ENCODE results near the gene SIN3A.
"Not testable (repeated sequence)": the region's sequence is repeated elsewhere in the genome, so short reads cannot be mapped to it uniquely, and the experiment has no call there.

Gene SIN3A

DNA sequence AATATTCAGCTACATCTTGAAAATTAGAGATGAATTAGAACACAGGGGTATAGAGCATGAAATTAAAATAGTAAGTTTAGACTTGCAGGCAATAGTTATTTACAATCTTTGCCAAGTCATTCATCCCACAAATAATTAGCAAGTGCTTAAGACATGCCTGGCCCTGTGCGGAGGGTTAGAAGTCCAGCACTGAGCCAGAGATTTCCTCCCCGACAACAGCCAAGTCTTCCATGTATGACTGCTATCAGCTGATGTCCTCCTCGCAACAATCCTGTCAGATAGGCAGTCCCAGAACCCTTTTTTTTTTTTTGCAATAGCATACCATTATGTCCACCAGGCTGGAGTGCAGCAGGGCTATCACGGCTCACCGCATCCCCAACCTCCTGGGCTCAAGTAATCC lies 14.6 kb downstream of the SIN3A start:
- H3K27ac Mint-ChIP-seq, result no peak overlapping the region
- DNase-seq (ENCODE audit: low spot score), result no peak
- H3K4me1 Mint-ChIP-seq (ENCODE audit: low read depth), result peaks cover 21% of the 10 kb centered on the region
- H3K9me3 Mint-ChIP-seq, result no peaks in the 10 kb centered on the region
- H3K27me3 Mint-ChIP-seq (ENCODE audit: low read depth), result no peaks in the 10 kb centered on the region
- H3K4me3 Mint-ChIP-seq, result no peak overlapping the region
- peaks cover 37% of the 10 kb centered on the region for H3K36me3 Mint-ChIP-seq (ENCODE audit: low read depth)

DNA sequence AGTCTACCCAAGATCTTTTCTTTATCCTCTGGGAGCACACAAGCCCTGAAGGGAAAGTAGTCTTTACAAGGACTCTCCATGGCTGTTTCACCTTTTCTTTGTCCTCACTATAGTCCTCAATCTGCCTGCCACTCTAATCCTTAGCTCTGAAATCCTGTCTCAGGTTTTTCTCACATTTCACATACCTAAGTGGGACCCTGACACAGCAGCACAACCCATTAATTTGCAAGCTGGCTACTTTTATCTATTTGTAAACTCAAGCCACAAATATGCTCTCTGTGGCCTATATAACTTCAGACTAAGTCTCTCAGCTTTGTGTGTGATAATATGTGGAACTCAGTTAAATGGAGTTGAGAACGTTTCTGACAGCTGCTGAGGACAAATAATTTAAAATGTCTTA lies 19.8 kb downstream of the SIN3A start:
- H3K36me3 Mint-ChIP-seq (ENCODE audit: low read depth), result peaks cover 33% of the 10 kb centered on the region
- H3K27ac Mint-ChIP-seq, result no peak overlapping the region
- H3K27me3 Mint-ChIP-seq (ENCODE audit: low read depth), result no peaks in the 10 kb centered on the region
- no peak overlapping the region for H3K4me3 Mint-ChIP-seq
- peaks cover 14% of the 10 kb centered on the region for H3K4me1 Mint-ChIP-seq (ENCODE audit: low read depth)
- DNase-seq (ENCODE audit: low spot score), result no peak
- no peaks in the 10 kb centered on the region for H3K9me3 Mint-ChIP-seq

GRCh38 chr15:75431270-75431669 lies 20.2 kb downstream of the SIN3A start:
- no peak for DNase-seq (ENCODE audit: low spot score)
- no peak overlapping the region for H3K27ac Mint-ChIP-seq
- peaks cover 31% of the 10 kb centered on the region for H3K36me3 Mint-ChIP-seq (ENCODE audit: low read depth)
- H3K4me1 Mint-ChIP-seq (ENCODE audit: low read depth), result peaks cover 18% of the 10 kb centered on the region
- H3K4me3 Mint-ChIP-seq, result no peak overlapping the region
- H3K27me3 Mint-ChIP-seq (ENCODE audit: low read depth), result no peaks in the 10 kb centered on the region
- H3K9me3 Mint-ChIP-seq, result no peaks in the 10 kb centered on the region

GRCh38 chr15:75430259-75430658 lies 21.2 kb downstream of the SIN3A start:
- no peak for DNase-seq (ENCODE audit: low spot score)

DNA sequence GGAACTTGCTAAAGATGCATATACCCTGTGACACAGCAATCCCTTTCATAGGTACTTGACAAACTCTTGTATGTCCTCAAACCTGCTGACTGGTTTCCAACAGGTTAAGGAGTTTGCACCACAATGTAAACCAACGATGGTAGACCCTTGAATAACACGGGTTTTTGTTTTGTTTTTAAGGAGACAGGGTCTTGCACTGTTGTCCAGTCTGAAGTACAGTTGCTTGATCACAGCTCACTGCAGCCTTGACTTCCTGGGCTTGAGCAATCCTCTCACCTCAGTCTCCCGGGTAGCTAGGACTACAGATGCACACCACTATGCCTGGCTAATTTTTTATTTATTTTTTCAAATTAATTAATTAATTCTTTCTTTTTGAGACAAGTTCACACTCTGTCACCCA lies 23.3 kb downstream of the SIN3A start:
- Mint-ChIP-seq H3K27me3 (ENCODE audit: low read depth) (no peaks in the 10 kb centered on the region), H3K36me3 (ENCODE audit: low read depth) (peaks cover 26% of the 10 kb centered on the region), H3K9me3 (no peaks in the 10 kb centered on the region), H3K27ac (no peak overlapping the region), H3K4me3 (no peak overlapping the region), H3K4me1 (ENCODE audit: low read depth) (peaks cover 21% of the 10 kb centered on the region)
- no peak for DNase-seq (ENCODE audit: low spot score)

More at GRCh38 chr15:75430259-75430658, 21.2 kb downstream of the SIN3A start:
- Mint-ChIP-seq H3K27ac (no peak overlapping the region), H3K4me1 (ENCODE audit: low read depth) (peaks cover 27% of the 10 kb centered on the region), H3K4me3 (no peak overlapping the region), H3K27me3 (ENCODE audit: low read depth) (no peaks in the 10 kb centered on the region), H3K9me3 (no peaks in the 10 kb centered on the region), H3K36me3 (ENCODE audit: low read depth) (peaks cover 32% of the 10 kb centered on the region)

GRCh38 chr15:75425966-75426500 lies 25.5 kb downstream of the SIN3A start:
- H3K27me3 Mint-ChIP-seq (ENCODE audit: low read depth), result no peaks in the 10 kb centered on the region
- no peak overlapping the region for H3K4me3 Mint-ChIP-seq
- peaks cover 38% of the 10 kb centered on the region for H3K36me3 Mint-ChIP-seq (ENCODE audit: low read depth)
- peaks cover 14% of the 10 kb centered on the region for H3K4me1 Mint-ChIP-seq (ENCODE audit: low read depth)
- H3K9me3 Mint-ChIP-seq, result no peaks in the 10 kb centered on the region
- H3K27ac Mint-ChIP-seq, result no peak overlapping the region
- no peak for DNase-seq (ENCODE audit: low spot score)

DNA sequence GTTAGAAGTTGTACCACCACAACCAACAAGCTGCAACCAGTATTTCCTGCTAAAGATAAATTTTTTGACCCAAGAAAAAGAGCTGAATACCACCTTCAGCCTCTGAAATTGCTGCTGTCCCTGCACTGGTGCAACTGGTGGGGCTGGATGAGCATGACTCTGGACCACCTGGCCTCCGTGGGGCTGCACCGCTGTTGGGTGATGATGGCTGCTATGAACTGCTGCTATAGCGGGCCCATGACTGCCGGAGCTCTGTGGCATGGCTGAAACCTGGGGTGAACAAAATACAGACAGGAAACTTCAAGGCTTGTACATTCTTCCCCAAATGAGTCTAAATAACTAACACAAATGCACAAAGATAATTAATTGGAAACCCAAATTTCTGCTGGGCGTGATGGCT lies 28.9 kb downstream of the SIN3A start:
- Mint-ChIP-seq H3K27ac (no peak overlapping the region), H3K27me3 (ENCODE audit: low read depth) (no peaks in the 10 kb centered on the region), H3K9me3 (no peaks in the 10 kb centered on the region), H3K4me3 (no peak overlapping the region), H3K36me3 (ENCODE audit: low read depth) (peaks cover 32% of the 10 kb centered on the region), H3K4me1 (ENCODE audit: low read depth) (peaks cover 15% of the 10 kb centered on the region)
- DNase-seq (ENCODE audit: low spot score), result no peak

GRCh38 chr15:75420698-75421097 lies 30.8 kb downstream of the SIN3A start:
- H3K4me3 Mint-ChIP-seq, result no peak overlapping the region
- H3K4me1 Mint-ChIP-seq (ENCODE audit: low read depth), result peaks cover 10% of the 10 kb centered on the region
- H3K36me3 Mint-ChIP-seq (ENCODE audit: low read depth), result peaks cover 32% of the 10 kb centered on the region
- no peaks in the 10 kb centered on the region for H3K9me3 Mint-ChIP-seq
- DNase-seq (ENCODE audit: low spot score), result no peak
- no peaks in the 10 kb centered on the region for H3K27me3 Mint-ChIP-seq (ENCODE audit: low read depth)
- no peak overlapping the region for H3K27ac Mint-ChIP-seq

DNA sequence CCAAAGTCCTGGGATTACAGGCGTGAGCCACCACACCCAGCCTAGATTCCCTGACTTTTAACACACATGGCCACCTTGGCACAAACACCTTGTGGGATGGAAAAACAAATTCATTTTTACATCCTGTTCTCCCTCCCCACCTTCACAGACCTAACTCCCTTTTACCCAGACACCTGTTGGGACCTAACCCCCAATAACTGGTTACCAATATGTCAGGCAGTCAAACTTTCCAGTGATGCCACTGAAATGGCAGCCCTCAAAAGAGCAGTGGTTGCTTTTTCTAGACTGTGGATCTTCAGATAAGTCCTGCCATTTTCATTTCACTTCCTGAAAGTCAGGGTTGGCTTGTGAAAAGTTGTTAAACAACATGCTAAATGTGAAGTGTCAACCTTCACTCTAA lies 34.9 kb downstream of the SIN3A start:
- DNase-seq (ENCODE audit: low spot score), result peak; percentile 6
- Mint-ChIP-seq H3K4me1 (ENCODE audit: low read depth) (peaks cover 16% of the 10 kb centered on the region), H3K9me3 (no peaks in the 10 kb centered on the region), H3K4me3 (no peak overlapping the region), H3K27ac (peak overlapping the region; percentile 49), H3K36me3 (ENCODE audit: low read depth) (peaks cover 41% of the 10 kb centered on the region), H3K27me3 (ENCODE audit: low read depth) (no peaks in the 10 kb centered on the region)

DNA sequence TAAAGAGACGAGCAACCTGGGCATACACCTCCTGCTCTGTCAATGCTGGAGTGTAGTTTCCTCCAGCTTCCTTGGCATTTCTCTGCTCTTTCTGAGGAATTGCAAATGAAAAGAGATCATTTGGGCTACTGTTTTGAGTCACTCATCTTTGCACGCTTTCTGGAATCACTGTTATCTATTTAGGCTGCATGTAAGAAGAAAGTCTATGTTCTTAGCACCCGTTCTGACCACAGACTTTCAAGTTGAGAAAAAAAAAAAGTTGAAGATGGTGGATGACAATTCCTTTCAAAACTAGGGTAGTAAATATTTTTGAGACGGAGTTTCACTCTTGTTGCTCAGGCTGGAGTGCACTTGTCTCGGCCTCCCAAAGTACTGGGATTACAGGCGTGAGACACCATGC lies 41.3 kb downstream of the SIN3A start:
- H3K9me3 Mint-ChIP-seq, result no peaks in the 10 kb centered on the region
- H3K4me3 Mint-ChIP-seq, result no peak overlapping the region
- no peaks in the 10 kb centered on the region for H3K27me3 Mint-ChIP-seq (ENCODE audit: low read depth)
- H3K4me1 Mint-ChIP-seq (ENCODE audit: low read depth), result peaks cover 27% of the 10 kb centered on the region
- no peak overlapping the region for H3K27ac Mint-ChIP-seq
- no peak for DNase-seq (ENCODE audit: low spot score)
- peaks cover 70% of the 10 kb centered on the region for H3K36me3 Mint-ChIP-seq (ENCODE audit: low read depth)

DNA sequence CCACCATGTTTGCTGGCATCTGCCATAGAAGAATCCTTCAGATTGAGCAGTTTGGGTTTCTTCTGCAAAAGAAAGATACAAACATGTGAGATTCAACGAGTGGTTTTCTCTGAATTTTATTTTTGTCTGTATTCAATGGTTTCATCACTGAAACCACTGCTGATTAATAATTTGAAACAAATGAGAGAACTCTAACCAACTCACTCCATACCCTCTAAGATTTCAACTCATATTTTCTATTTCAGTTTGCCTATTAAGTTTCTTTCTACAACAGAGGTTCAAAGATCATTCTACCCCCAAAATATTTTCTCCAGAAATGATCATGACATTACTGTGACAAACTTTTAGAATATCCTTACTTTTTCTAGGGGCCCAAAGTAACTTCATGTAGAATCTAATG lies 44.4 kb downstream of the SIN3A start:
- H3K36me3 Mint-ChIP-seq (ENCODE audit: low read depth), result peaks cover 63% of the 10 kb centered on the region
- no peak overlapping the region for H3K4me3 Mint-ChIP-seq
- peak overlapping the region; percentile 8 for H3K27ac Mint-ChIP-seq

DNA sequence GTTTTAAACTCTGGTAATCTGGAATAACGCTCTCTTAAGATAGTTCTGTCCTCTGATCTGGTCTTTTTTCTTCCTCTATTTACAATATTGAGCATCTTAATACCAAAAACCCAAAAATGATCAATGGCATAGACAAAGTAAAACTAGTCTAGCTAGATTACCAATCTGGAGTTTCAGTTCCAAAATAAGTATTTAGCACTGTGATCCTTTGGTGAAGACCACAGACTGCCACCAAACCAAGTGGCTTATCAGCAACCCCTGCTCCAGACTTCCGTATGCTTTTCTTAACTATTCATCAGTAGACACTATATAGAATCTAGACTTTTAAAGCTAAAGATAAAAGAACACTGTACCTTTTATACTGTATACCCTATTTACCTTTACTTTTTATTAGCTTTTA lies 47.6 kb downstream of the SIN3A start:
- peaks cover 59% of the 10 kb centered on the region for H3K36me3 Mint-ChIP-seq (ENCODE audit: low read depth)
- H3K4me3 Mint-ChIP-seq, result no peak overlapping the region
- no peak for DNase-seq (ENCODE audit: low spot score)

More for the DNA sequence above, 44.4 kb downstream of the SIN3A start:
- Mint-ChIP-seq H3K27me3 (ENCODE audit: low read depth) (no peaks in the 10 kb centered on the region), H3K4me1 (ENCODE audit: low read depth) (peaks cover 25% of the 10 kb centered on the region), H3K9me3 (no peaks in the 10 kb centered on the region)
- no peak for DNase-seq (ENCODE audit: low spot score)

GRCh38 chr15:75397494-75397893 lies 54.0 kb downstream of the SIN3A start:
- no peaks in the 10 kb centered on the region for H3K9me3 Mint-ChIP-seq
- H3K27ac Mint-ChIP-seq, result no peak overlapping the region
- H3K36me3 Mint-ChIP-seq (ENCODE audit: low read depth), result peaks cover 57% of the 10 kb centered on the region
- no peak overlapping the region for H3K4me3 Mint-ChIP-seq
- H3K27me3 Mint-ChIP-seq (ENCODE audit: low read depth), result no peaks in the 10 kb centered on the region
- no peak for DNase-seq (ENCODE audit: low spot score)
- H3K4me1 Mint-ChIP-seq (ENCODE audit: low read depth), result peaks cover 6% of the 10 kb centered on the region

More for the DNA sequence above, 47.6 kb downstream of the SIN3A start:
- H3K27ac Mint-ChIP-seq, result no peak overlapping the region
- H3K27me3 Mint-ChIP-seq (ENCODE audit: low read depth), result no peaks in the 10 kb centered on the region
- peaks cover 19% of the 10 kb centered on the region for H3K4me1 Mint-ChIP-seq (ENCODE audit: low read depth)
- no peaks in the 10 kb centered on the region for H3K9me3 Mint-ChIP-seq

- Mint-ChIP-seq H3K4me3 (no peak overlapping the region), H3K36me3 (ENCODE audit: low read depth) (peaks cover 64% of the 10 kb centered on the region), H3K27me3 (ENCODE audit: low read depth) (no peaks in the 10 kb centered on the region), H3K9me3 (no peaks in the 10 kb centered on the region), H3K4me1 (ENCODE audit: low read depth) (peaks cover 8% of the 10 kb centered on the region), H3K27ac (no peak overlapping the region)
- no peak for DNase-seq (ENCODE audit: low spot score)
Measured at GRCh38 chr15:75389791-75390382, 61.6 kb downstream of the SIN3A start.

DNA sequence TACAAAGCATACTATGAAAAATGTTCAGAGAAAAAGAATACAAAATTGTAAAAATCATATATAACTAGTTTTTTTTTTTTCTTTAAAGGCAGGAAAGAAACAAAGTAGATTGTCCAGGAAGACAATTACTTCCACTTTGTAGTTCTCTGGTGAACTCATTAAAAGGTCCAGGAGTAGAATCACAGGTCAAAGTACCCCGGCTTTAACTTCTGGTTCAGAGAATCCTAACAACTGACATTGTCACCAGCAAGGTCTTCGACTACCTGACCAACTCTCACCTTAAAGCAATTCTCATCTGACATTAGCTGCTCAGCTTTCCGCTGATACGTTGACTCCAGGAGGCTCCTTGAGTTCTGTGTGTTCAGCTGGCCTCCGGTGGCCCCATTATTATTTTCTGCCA lies 67.5 kb downstream of the SIN3A start:
- not testable (repeated sequence) for H3K4me3 Mint-ChIP-seq
- H3K36me3 Mint-ChIP-seq (ENCODE audit: low read depth), result peaks cover 61% of the 10 kb centered on the region

More for the DNA sequence above, 67.5 kb downstream of the SIN3A start:
- H3K9me3 Mint-ChIP-seq; H3K4me1 Mint-ChIP-seq (ENCODE audit: low read depth); H3K27ac Mint-ChIP-seq; DNase-seq (ENCODE audit: low spot score); H3K27me3 Mint-ChIP-seq (ENCODE audit: low read depth): not testable (repeated sequence)
